Activated CD4-positive, alpha-beta memory T cell treated with anti-CD3 and anti-CD28 coated beads, Interleukin-2, amount 10 ng/mL, durations not matched to agents 7 days and 5 days (primary cell): ENCODE measurements around the gene SCAF1. TPM values are rescaled to one million over a fixed set of nuclear protein-coding genes. Genes with fewer than 3 reads are reported as not detected.

Source experiments
- CTCF ChIA-PET: fragments of 350-600 bp; sonication (Branson Sonifier 250); formaldehyde crosslinking; loops from one replicate; lab custom pipeline; 2021; ENCODE audit warnings: antibody characterized with exemption, inconsistent platforms; lab: Charles Lee
- POLR2A ChIA-PET: fragments of 350-600 bp; sonication (Branson Sonifier 250); formaldehyde crosslinking; loops from one replicate; lab custom pipeline; 2021; ENCODE audit warnings: antibody characterized with exemption; lab: Charles Lee
- DNase-seq: peaks from one replicate; pipeline ENCODE4 v3.0.0-alpha.2; 2020
- H3K27ac Mint-ChIP-seq: one replicate; pipeline ENCODE4 v1.8.0; 2021; ENCODE audit warnings: mild to moderate bottlenecking, mixed read lengths
- H3K27me3 Mint-ChIP-seq: one replicate; pipeline ENCODE4 v1.8.0; 2021; ENCODE audit warnings: mixed read lengths
- H3K36me3 Mint-ChIP-seq: one replicate; pipeline ENCODE4 v1.8.0; 2021; ENCODE audit warnings: low read depth, mixed read lengths
- H3K4me1 Mint-ChIP-seq: one replicate; pipeline ENCODE4 v1.8.0; 2021; ENCODE audit warnings: mixed read lengths
- H3K4me3 Mint-ChIP-seq: one replicate; pipeline ENCODE4 v1.8.0; 2021; ENCODE audit warnings: mild to moderate bottlenecking, mixed read lengths
- H3K9me3 Mint-ChIP-seq: one replicate; pipeline ENCODE4 v1.8.0; 2021; ENCODE audit warnings: mixed read lengths
- total RNA-seq, 2 experiments: library from RNA; stranded (reverse); gene quantifications; one replicate each; pipeline ENCODE4 v1.2.3, GENCODE V29; 2021

SCAF1 gene
- total RNA-seq, 2 experiments from 2014 or later: 65.3 to 66.4 TPM

- peaks cover 14% of the 10 kb centered on the region for H3K36me3 Mint-ChIP-seq
- peaks cover 6% of the 10 kb centered on the region for H3K27me3 Mint-ChIP-seq
- ChIA-PET CTCF (interaction anchor here (0.7 to 5.2 kb wide), 15 partner anchors 24 to 647 kb away, joined by 3 to 90 read pairs (median 4); partner anchors contain the start of genes LIN7B, PRMT1 and RUVBL2), POLR2A (interaction anchor here (0.7 to 6.1 kb wide), 16 partner anchors 9 to 305 kb away, joined by 3 to 91 read pairs (median 3); partner anchors contain the start of genes ALDH16A1, BCL2L12, CD37 and IRF3)
- peaks cover 59% of the 10 kb centered on the region for H3K4me1 Mint-ChIP-seq
- no peaks in the 10 kb centered on the region for H3K9me3 Mint-ChIP-seq
- peak; percentile 100 for DNase-seq
- H3K4me3 Mint-ChIP-seq: peak within 1 kb of the TSS; percentile 98
- peak within 1 kb of the TSS; percentile 94 for H3K27ac Mint-ChIP-seq
These were observed 1.7 kb upstream of the SCAF1 start, which contains the start of gene RRAS for GRCh38 chr19:49640113-49640898. Gene RRAS (minus strand): TSS chr19:49640143. CDS start chr19:49640098, 45 bp downstream.

GRCh38 chr19:49642492-49643035 lies 555 bp downstream of the SCAF1 start:
- peak overlapping the region; percentile 98 for H3K4me3 Mint-ChIP-seq
- peak overlapping the region; percentile 94 for H3K27ac Mint-ChIP-seq
- no peaks in the 10 kb centered on the region for H3K9me3 Mint-ChIP-seq
- H3K36me3 Mint-ChIP-seq: peaks cover 34% of the 10 kb centered on the region
- H3K27me3 Mint-ChIP-seq: peaks cover 6% of the 10 kb centered on the region
- peaks cover 57% of the 10 kb centered on the region for H3K4me1 Mint-ChIP-seq
- CTCF ChIA-PET: interaction anchor here (0.9 to 5.2 kb wide), 7 partner anchors 32 to 111 kb away, joined by 3 to 90 read pairs (median 3); partner anchors contain the start of genes NOSIP and PRMT1
- POLR2A ChIA-PET: interaction anchor here (0.6 to 6.1 kb wide), 14 partner anchors 14 to 649 kb away, joined by 3 to 91 read pairs (median 5); partner anchors contain the start of genes BCL2L12, GYS1, IRF3 and NOSIP
- no peak for DNase-seq

GRCh38 chr19:49643466-49643865 lies 1.5 kb downstream of the SCAF1 start:
- Mint-ChIP-seq H3K36me3 (peaks cover 34% of the 10 kb centered on the region), H3K4me3 (peak overlapping the region; percentile 98), H3K4me1 (peaks cover 50% of the 10 kb centered on the region), H3K27ac (peak overlapping the region; percentile 94), H3K27me3 (peaks cover 2% of the 10 kb centered on the region), H3K9me3 (no peaks in the 10 kb centered on the region)
- POLR2A ChIA-PET: interaction anchor here (0.9 to 6.1 kb wide), 13 partner anchors 12 to 650 kb away, joined by 3 to 91 read pairs (median 6); partner anchors contain the start of genes BCL2L12, IRF3, NOSIP and PRMT1
- DNase-seq: peak; percentile 44
- CTCF ChIA-PET: interaction anchor here (0.9 to 5.2 kb wide), 5 partner anchors 20 to 112 kb away, joined by 3 to 90 read pairs (median 3); partner anchors contain the start of gene PRMT1

- POLR2A ChIA-PET: interaction anchor here (1.3 to 3.0 kb wide), 2 partner anchors 15 to 31 kb away, joined by 3 to 11 read pairs; partner anchors contain the start of gene PRMT1
- peaks cover 46% of the 10 kb centered on the region for H3K36me3 Mint-ChIP-seq
- no peak for DNase-seq
- H3K4me1 Mint-ChIP-seq: peaks cover 37% of the 10 kb centered on the region
- no peak overlapping the region for H3K27ac Mint-ChIP-seq
- no peaks in the 10 kb centered on the region for H3K27me3 Mint-ChIP-seq
- CTCF ChIA-PET: interaction anchor here (0.8 kb wide), 1 partner anchor 20 kb away, joined by 3 read pairs; no protein-coding TSS in a partner anchor
- H3K4me3 Mint-ChIP-seq: no peak overlapping the region
- no peaks in the 10 kb centered on the region for H3K9me3 Mint-ChIP-seq
These were observed 3.6 kb downstream of the SCAF1 start for GRCh38 chr19:49645592-49645991.

GRCh38 chr19:49645995-49646394 lies 4.0 kb downstream of the SCAF1 start:
- ChIA-PET CTCF (no interaction called here), POLR2A (interaction anchor here (0.8 to 3.0 kb wide), 3 partner anchors 15 to 31 kb away, joined by 3 to 11 read pairs (median 3); partner anchors contain the start of gene PRMT1)
- Mint-ChIP-seq H3K27ac (no peak overlapping the region), H3K27me3 (no peaks in the 10 kb centered on the region), H3K9me3 (no peaks in the 10 kb centered on the region), H3K4me3 (no peak overlapping the region), H3K4me1 (peaks cover 33% of the 10 kb centered on the region), H3K36me3 (peaks cover 47% of the 10 kb centered on the region)
- DNase-seq: no peak

GRCh38 chr19:49646586-49646985 lies 4.6 kb downstream of the SCAF1 start:
- Mint-ChIP-seq H3K27ac (no peak overlapping the region), H3K4me3 (no peak overlapping the region), H3K36me3 (peaks cover 48% of the 10 kb centered on the region), H3K9me3 (no peaks in the 10 kb centered on the region), H3K27me3 (no peaks in the 10 kb centered on the region), H3K4me1 (peaks cover 31% of the 10 kb centered on the region)
- CTCF ChIA-PET: no interaction called here
- no peak for DNase-seq
- POLR2A ChIA-PET: interaction anchor here (0.8 kb wide), 1 partner anchor 22 kb away, joined by 3 read pairs; no protein-coding TSS in a partner anchor

- DNase-seq: no peak
- POLR2A ChIA-PET: no interaction called here
- Mint-ChIP-seq H3K4me3 (no peak overlapping the region), H3K27ac (no peak overlapping the region), H3K36me3 (peaks cover 47% of the 10 kb centered on the region), H3K9me3 (no peaks in the 10 kb centered on the region), H3K27me3 (no peaks in the 10 kb centered on the region), H3K4me1 (peaks cover 4% of the 10 kb centered on the region)
- CTCF ChIA-PET: no interaction called here
These were observed 9.2 kb downstream of the SCAF1 start for GRCh38 chr19:49651029-49651819.

GRCh38 chr19:49651820-49652550 lies 10.0 kb downstream of the SCAF1 start:
- ChIA-PET CTCF (no interaction called here), POLR2A (no interaction called here)
- peaks cover 47% of the 10 kb centered on the region for H3K36me3 Mint-ChIP-seq
- no peak overlapping the region for H3K27ac Mint-ChIP-seq
- no peaks in the 10 kb centered on the region for H3K9me3 Mint-ChIP-seq
- no peak overlapping the region for H3K4me3 Mint-ChIP-seq
- no peaks in the 10 kb centered on the region for H3K27me3 Mint-ChIP-seq
- DNase-seq: no peak
- peaks cover under 1% of the 10 kb centered on the region for H3K4me1 Mint-ChIP-seq

GRCh38 chr19:49652551-49653465 lies 10.8 kb downstream of the SCAF1 start:
- CTCF ChIA-PET: no interaction called here
- Mint-ChIP-seq H3K4me3 (no peak overlapping the region), H3K27ac (no peak overlapping the region), H3K27me3 (no peaks in the 10 kb centered on the region), H3K4me1 (no peaks in the 10 kb centered on the region), H3K36me3 (peaks cover 50% of the 10 kb centered on the region), H3K9me3 (no peaks in the 10 kb centered on the region)
- no peak for DNase-seq
- POLR2A ChIA-PET: interaction anchor here (0.8 kb wide), 1 partner anchor 17 kb away, joined by 3 read pairs; no protein-coding TSS in a partner anchor

- ChIA-PET CTCF (no interaction called here), POLR2A (interaction anchor here (0.8 to 1.0 kb wide), 2 partner anchors 11 to 17 kb away, joined by 3 read pairs; no protein-coding TSS in a partner anchor)
- Mint-ChIP-seq H3K9me3 (no peaks in the 10 kb centered on the region), H3K27me3 (no peaks in the 10 kb centered on the region), H3K4me3 (no peak overlapping the region), H3K36me3 (peaks cover 51% of the 10 kb centered on the region), H3K27ac (no peak overlapping the region), H3K4me1 (no peaks in the 10 kb centered on the region)
- DNase-seq: no peak
These were observed 11.4 kb downstream of the SCAF1 start for GRCh38 chr19:49653466-49653806.

- Mint-ChIP-seq H3K36me3 (peaks cover 48% of the 10 kb centered on the region), H3K4me3 (no peak overlapping the region), H3K27me3 (no peaks in the 10 kb centered on the region), H3K4me1 (no peaks in the 10 kb centered on the region), H3K27ac (no peak overlapping the region), H3K9me3 (no peaks in the 10 kb centered on the region)
- POLR2A ChIA-PET: interaction anchor here (1.0 kb wide), 2 partner anchors 9 to 11 kb away, joined by 3 read pairs; no protein-coding TSS in a partner anchor
- DNase-seq: no peak
- CTCF ChIA-PET: interaction anchor here (1.7 kb wide), 1 partner anchor 9 kb away, joined by 5 read pairs; no protein-coding TSS in a partner anchor
These were observed 12.6 kb downstream of the SCAF1 start for GRCh38 chr19:49654581-49654980.
